OCI-LY7 (cell line): ENCODE data around the gene CEP63. TPM values are rescaled to one million over a fixed set of nuclear protein-coding genes. Genes with fewer than 3 reads are reported as not detected.

Experiments
- BruUV-seq: library from RNA; stranded (reverse); fragments of 400-500 nt; replicated peaks from 2 replicates; lab custom pipeline; 2021; lab: Mats Ljungman, UMichigan
- CTCF ChIA-PET: fragments of 300-600 bp; sonication (Branson Sonifier 250); formaldehyde crosslinking; loops from one replicate; lab custom pipeline; 2022; ENCODE audit warnings: antibody characterized with exemption; ENCODE audit not compliant: unreplicated experiment; lab: Charles Lee
- POLR2A ChIA-PET: fragments of 300-600 bp; sonication (Branson Sonifier 250); formaldehyde crosslinking; loops from one replicate; lab custom pipeline; 2022; ENCODE audit warnings: antibody characterized with exemption; lab: Charles Lee
- DNase-seq: peaks from one replicate; pipeline ENCODE4 v3.0.0-alpha.2; 2015; ENCODE audit warnings: low spot score
- H2AFZ ChIP-seq: fragments of 200-600 bp; sonication (generic), shearing (Covaris generic); 2 replicates; pipeline ENCODE4 v1.6.1; 2014; ENCODE audit warnings: mild to moderate bottlenecking, antibody characterized with exemption, low read length, moderate library complexity
- H3K27ac ChIP-seq: fragments of 200-600 bp; sonication (generic); 2 replicates; pipeline ENCODE4 v1.5.1; 2014; ENCODE audit warnings: mixed run types, low read depth, mild to moderate bottlenecking, moderate library complexity, low read length, inconsistent platforms; ENCODE audit not compliant: poor library complexity, severe bottlenecking
- H3K36me3 ChIP-seq: fragments of 200-600 bp; sonication (generic); 2 replicates; pipeline ENCODE4 v1.6.1; 2014; ENCODE audit warnings: mild to moderate bottlenecking, antibody characterized with exemption, low read length, moderate library complexity, mixed read lengths; ENCODE audit not compliant: insufficient read depth
- H3K4me1 ChIP-seq: fragments of 200-600 bp; sonication (generic); 2 replicates; pipeline ENCODE4 v1.5.1; 2014; ENCODE audit warnings: mild to moderate bottlenecking, low read length; ENCODE audit not compliant: insufficient read depth, poor library complexity, severe bottlenecking
- H3K4me2 ChIP-seq: fragments of 200-600 bp; sonication (generic); 2 replicates; pipeline ENCODE4 v1.6.1; 2014; ENCODE audit warnings: mild to moderate bottlenecking, low read length
- H3K4me3 ChIP-seq: fragments of 200-600 bp; sonication (generic); 2 replicates; pipeline ENCODE4 v1.5.1; 2014; ENCODE audit warnings: mild to moderate bottlenecking, low read depth, low read length; ENCODE audit not compliant: poor library complexity, severe bottlenecking
- H3K79me2 ChIP-seq: fragments of 200-600 bp; sonication (generic); 2 replicates; pipeline ENCODE4 v1.6.1; 2016; ENCODE audit warnings: low read depth, mild to moderate bottlenecking, low read length, moderate library complexity, mixed read lengths; ENCODE audit not compliant: insufficient read depth
- H3K9me2 ChIP-seq: fragments of 200-600 bp; sonication (generic); 2 replicates; pipeline ENCODE4 v1.6.1; 2016; ENCODE audit warnings: mild to moderate bottlenecking, low read length, mixed read lengths; ENCODE audit not compliant: insufficient read depth
- H3K9me3 ChIP-seq: fragments of 200-600 bp; sonication (generic); 2 replicates; pipeline ENCODE4 v1.6.1; 2014; ENCODE audit warnings: mild to moderate bottlenecking, mixed run types, low read length, mixed read lengths
- H4K20me1 ChIP-seq: fragments of 200-600 bp; sonication (generic); 2 replicates; pipeline ENCODE4 v1.6.1; 2014; ENCODE audit warnings: mild to moderate bottlenecking, antibody characterized with exemption, low read length, moderate library complexity, mixed read lengths; ENCODE audit not compliant: insufficient read depth
- CTCF ChIP-seq: fragments of 200-600 bp; sonication (generic); conservative IDR thresholded peaks from 2 replicates; pipeline ENCODE4 v1.5.1; 2014; ENCODE audit warnings: mild to moderate bottlenecking, antibody characterized with exemption, low read length, moderate library complexity, mixed read lengths
- EZH2phosphoT487 ChIP-seq: fragments of 200-600 bp; sonication (generic); IDR thresholded peaks from 2 replicates; pipeline ENCODE4 v1.6.1; 2018; ENCODE audit warnings: low read depth, borderline replicate concordance, mild to moderate bottlenecking, mixed run types, antibody characterized with exemption, low read length, moderate library complexity, mixed read lengths
- intact Hi-C: fragments of 100-400 bp; cut with micrococcal nuclease; formaldehyde crosslinking; loops from one replicate; pipeline ENCODE4 v1.10.0; 2022; ENCODE audit not compliant: unreplicated experiment
- total RNA-seq, 2 experiments: library from RNA; depleted of rRNA in 1 of 2; stranded (reverse); fragments of >200 nt in 1 of 2; shearing (Covaris generic) in 1 of 2; gene quantifications; 2 replicates each; pipeline ENCODE4 v1.2.3, GENCODE V29; 2014 to 2022

CEP63 gene
- total RNA-seq, 2 experiments from 2014 or later = 42.8 to 45.7 TPM

- H3K4me3 ChIP-seq = no peak overlapping the region
- BruUV-seq = no TSS peak
- H3K4me2 ChIP-seq = no peak overlapping the region
- no peaks in the 10 kb centered on the region for H3K9me3 ChIP-seq
- H3K79me2 ChIP-seq = no peaks in the 10 kb centered on the region
- no peak overlapping the region for H2AFZ ChIP-seq
- no peak for TF ChIP-seq CTCF
- TF ChIP-seq EZH2phosphoT487 = no peak
- intact Hi-C loops = no loop called here
- H3K27ac ChIP-seq = no peak overlapping the region
- no peaks in the 10 kb centered on the region for H3K9me2 ChIP-seq
- no peaks in the 10 kb centered on the region for H3K36me3 ChIP-seq
- DNase-seq = no peak
- no peaks in the 10 kb centered on the region for H4K20me1 ChIP-seq
- ChIA-PET CTCF (no interaction called here), POLR2A (no interaction called here)
- no peaks in the 10 kb centered on the region for H3K4me1 ChIP-seq
These were observed 23.4 kb upstream of the CEP63 start for GRCh38 chr3:134462331-134462941.

GRCh38 chr3:134463676-134464063, 22.2 kb upstream of the CEP63 start:
- Histone ChIP-seq H2AFZ (no peak overlapping the region), H3K27ac (no peak overlapping the region), H3K36me3 (no peaks in the 10 kb centered on the region), H3K9me3 (no peaks in the 10 kb centered on the region), H3K79me2 (no peaks in the 10 kb centered on the region; the same call in 1 of the 2 replicates), H3K9me2 (no peaks in the 10 kb centered on the region), H3K4me3 (no peak overlapping the region), H3K4me1 (no peaks in the 10 kb centered on the region), H4K20me1 (no peaks in the 10 kb centered on the region), H3K4me2 (no peak overlapping the region)
- ChIA-PET CTCF (no interaction called here), POLR2A (no interaction called here)
- no TSS peak for BruUV-seq
- no peak for TF ChIP-seq CTCF
- no peak for DNase-seq
- intact Hi-C loops = no loop called here

GRCh38 chr3:134464064-134464688, 21.7 kb upstream of the CEP63 start:
- H3K4me2 ChIP-seq = no peak overlapping the region
- intact Hi-C loops = no loop called here
- H3K4me3 ChIP-seq = no peak overlapping the region
- DNase-seq = no peak
- H3K4me1 ChIP-seq = no peaks in the 10 kb centered on the region
- H3K36me3 ChIP-seq = no peaks in the 10 kb centered on the region
- H2AFZ ChIP-seq = no peak overlapping the region
- CTCF ChIA-PET = no interaction called here
- H3K79me2 ChIP-seq = no peaks in the 10 kb centered on the region; the same call in 1 of the 2 replicates
- H3K9me3 ChIP-seq = no peaks in the 10 kb centered on the region
- BruUV-seq = no TSS peak
- no peak for TF ChIP-seq EZH2phosphoT487
- no peak for TF ChIP-seq CTCF
- POLR2A ChIA-PET = no interaction called here
- no peaks in the 10 kb centered on the region for H3K9me2 ChIP-seq
- H3K27ac ChIP-seq = no peak overlapping the region
- H4K20me1 ChIP-seq = no peaks in the 10 kb centered on the region
